GM23338 (cell line): ENCODE results near the gene GPR25. TPM values are rescaled to one million over a fixed set of nuclear protein-coding genes. Genes with fewer than 3 reads are reported as not detected.
A peak's percentile ranks its signal among the peaks of the same experiment; 100 is the strongest.

ENCODE experiments used
- ATAC-seq: fragments of 200-7000 bp; cut with Tn5 transposase; 3 replicates; pipeline ENCODE4 v1.9.1; 2020
- DNase-seq: peaks from one replicate; pipeline ENCODE4 v3.0.0-alpha.2; 2015; ENCODE audit warnings: low spot score
- H2AFZ ChIP-seq: fragments of 200-600 bp; sonication (generic); 2 replicates; pipeline ENCODE4 v1.8.0; 2016; ENCODE audit warnings: antibody characterized with exemption, mild to moderate bottlenecking, moderate library complexity
- H3F3A ChIP-seq: fragments of 200-600 bp; sonication (generic); replicated peaks from 2 replicates; pipeline ENCODE4 v1.8.0; 2017; ENCODE audit warnings: antibody characterized with exemption, mixed run types, low read depth
- H3K27ac ChIP-seq: fragments of 200-600 bp; sonication (generic); 2 replicates; pipeline ENCODE4 v1.6.1; 2016; ENCODE audit warnings: low read depth
- H3K27me3 ChIP-seq: fragments of 200-600 bp; sonication (generic); 2 replicates; pipeline ENCODE4 v1.8.0; 2016; ENCODE audit warnings: mild to moderate bottlenecking, mixed run types, moderate library complexity; ENCODE audit not compliant: insufficient read depth
- H3K36me3 ChIP-seq: fragments of 200-600 bp; sonication (generic); 2 replicates; pipeline ENCODE4 v1.8.0; 2016; ENCODE audit warnings: mild to moderate bottlenecking; ENCODE audit not compliant: insufficient read depth
- H3K4me1 ChIP-seq: fragments of 200-600 bp; sonication (generic); 2 replicates; pipeline ENCODE4 v1.8.0; 2016; ENCODE audit warnings: mild to moderate bottlenecking, moderate library complexity; ENCODE audit not compliant: insufficient read depth
- H3K4me2 ChIP-seq: fragments of 200-600 bp; sonication (generic); 2 replicates; pipeline ENCODE4 v1.7.1; 2017; ENCODE audit warnings: mixed run types
- H3K4me3 ChIP-seq: fragments of 200-600 bp; sonication (generic); 2 replicates; pipeline ENCODE4 v1.6.1; 2016; ENCODE audit warnings: mixed run types
- H3K79me2 ChIP-seq: fragments of 200-600 bp; sonication (generic); replicated peaks from 2 replicates; pipeline ENCODE4 v1.8.0; 2017; ENCODE audit warnings: mild to moderate bottlenecking; ENCODE audit not compliant: insufficient read depth
- H3K9me2 ChIP-seq: fragments of 200-600 bp; sonication (generic); 2 replicates; pipeline ENCODE4 v1.8.0; 2017; ENCODE audit not compliant: insufficient read depth
- H4K20me1 ChIP-seq: fragments of 200-600 bp; sonication (generic); replicated peaks from 2 replicates; pipeline ENCODE4 v1.8.0; 2017; ENCODE audit warnings: mild to moderate bottlenecking; ENCODE audit not compliant: insufficient read depth
- H3K27ac Mint-ChIP-seq: 2 replicates; pipeline ENCODE4 v1.8.0; 2020; ENCODE audit warnings: inconsistent platforms, mild to moderate bottlenecking, moderate library complexity, mixed read lengths
- H3K27me3 Mint-ChIP-seq: 3 replicates; pipeline ENCODE4 v1.8.0; 2022; ENCODE audit warnings: low read depth, mild to moderate bottlenecking, moderate library complexity, mixed read lengths, inconsistent platforms; ENCODE audit not compliant: insufficient read depth, poor library complexity
- H3K36me3 Mint-ChIP-seq: 3 replicates; pipeline ENCODE4 v1.8.0; 2021; ENCODE audit warnings: low read depth, mild to moderate bottlenecking, inconsistent platforms, moderate library complexity, mixed read lengths
- H3K4me1 Mint-ChIP-seq: 3 replicates; pipeline ENCODE4 v1.8.0; 2020; ENCODE audit warnings: mild to moderate bottlenecking, inconsistent platforms, mixed read lengths
- H3K4me3 Mint-ChIP-seq: 3 replicates; pipeline ENCODE4 v1.8.0; 2021; ENCODE audit warnings: moderate library complexity, mild to moderate bottlenecking, inconsistent platforms, mixed read lengths
- H3K9me3 Mint-ChIP-seq: 3 replicates; pipeline ENCODE4 v1.8.0; 2020; ENCODE audit warnings: moderate library complexity, mild to moderate bottlenecking, inconsistent platforms, mixed read lengths
- CREB1 ChIP-seq: fragments of 250-450 bp; sonication (Bioruptor Pico); IDR thresholded peaks from 2 replicates; pipeline ENCODE4 v1.5.0; 2020; ENCODE audit warnings: low read depth, mild to moderate bottlenecking, moderate library complexity
- EZH2 ChIP-seq: fragments of 200-600 bp; sonication (generic); IDR thresholded peaks from one replicate; pipeline ENCODE4 v1.8.0; 2017; ENCODE audit warnings: antibody characterized with exemption, mild to moderate bottlenecking, low read depth; ENCODE audit not compliant: unreplicated experiment
- EZH2phosphoT487 ChIP-seq: fragments of 200-600 bp; sonication (generic); IDR thresholded peaks from one replicate; pipeline ENCODE4 v1.8.1; 2018; ENCODE audit warnings: antibody characterized with exemption; ENCODE audit not compliant: unreplicated experiment
- JUNB ChIP-seq: IDR thresholded peaks from one replicate; pipeline ENCODE4 v1.6.1; 2016; ENCODE audit warnings: antibody characterized with exemption; ENCODE audit not compliant: unreplicated experiment
- NANOG ChIP-seq: IDR thresholded peaks from 2 replicates; pipeline ENCODE4 v1.6.1; 2016; ENCODE audit warnings: antibody characterized with exemption, borderline replicate concordance
- ZNF331 ChIP-seq: fragments of 250-450 bp; sonication (Bioruptor Pico); IDR thresholded peaks from 2 replicates; pipeline ENCODE4 v1.5.0; 2020; ENCODE audit warnings: low read depth, mild to moderate bottlenecking, moderate library complexity
- polyA plus RNA-seq: library from polyadenylated mRNA; unstranded; fragments of >200 nt; fragmentation: Nextera tagmentation; extraction: Ambion mirVana; gene quantifications from 2 replicates; pipeline ENCODE4 v1.2.1, GENCODE V29; 2016
- total RNA-seq: library from RNA; depleted of rRNA; stranded (reverse); fragments of >200 nt; shearing (Covaris generic); gene quantifications from 2 replicates; pipeline ENCODE4 v1.2.3, GENCODE V29; 2014
- TF ChIP-seq, protein P1 (sequence below): IDR thresholded peaks from 2 replicates; pipeline ENCODE4 v1.6.1; 2016; ENCODE audit warnings: antibody characterized with exemption
- TF ChIP-seq, protein P2 (sequence below): IDR thresholded peaks from one replicate; pipeline ENCODE4 v1.6.1; 2018; ENCODE audit warnings: antibody characterized with exemption; ENCODE audit not compliant: unreplicated experiment
- TF ChIP-seq, protein P3 (sequence below), 2 experiments: fragments of 200-600 bp in 1 of 2; sonication (generic) in 1 of 2; conservative IDR thresholded peaks; 2 replicates each; pipeline versions ENCODE4 v1.5.1 to v1.6.1; 2016 to 2017; ENCODE audit warnings: antibody characterized with exemption in 2 of 2, low read depth in 2 of 2, mild to moderate bottlenecking in 2 of 2, moderate library complexity in 1 of 2

Gene GPR25
- total and polyA plus RNA-seq, 2 experiments from 2014 or later: not detected

DNA sequence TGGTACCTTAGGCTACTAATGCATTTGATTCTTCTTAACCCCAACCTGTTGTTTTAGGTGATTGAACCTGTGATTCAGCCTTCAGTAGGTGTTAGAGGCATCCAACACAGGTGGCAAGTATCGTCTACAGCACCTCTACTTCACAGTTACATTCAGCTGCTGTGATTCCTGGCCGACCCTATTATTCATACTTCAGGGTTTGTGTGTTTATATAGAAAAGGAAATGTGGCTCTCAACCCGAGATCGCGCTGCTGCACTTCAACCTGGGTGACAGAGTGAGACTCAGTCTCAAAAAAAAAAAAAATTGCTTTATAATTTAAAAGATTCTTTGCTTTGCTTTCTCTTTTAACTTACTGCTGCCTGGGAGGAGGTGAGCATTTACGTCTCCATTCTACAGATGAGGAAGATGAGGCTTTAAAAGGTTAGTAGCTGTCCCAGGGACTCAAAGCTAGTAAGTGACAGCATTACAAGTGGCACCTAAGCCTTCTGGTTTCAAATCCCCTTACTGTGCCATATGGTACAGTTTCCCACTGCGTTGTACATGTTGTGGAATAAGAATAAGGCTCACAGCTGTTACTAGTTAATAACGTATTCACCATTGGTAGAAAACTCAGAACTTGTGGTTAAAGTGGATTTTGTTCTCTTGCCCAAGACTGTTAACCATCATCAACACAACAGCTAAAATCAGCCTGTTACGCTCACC lies 9.9 kb upstream of the GPR25 start:
- Histone ChIP-seq H3K27me3 (no peaks in the 10 kb centered on the region), H4K20me1 (no peaks in the 10 kb centered on the region), H3K79me2 (no peaks in the 10 kb centered on the region), H2AFZ (no peak overlapping the region), H3K27ac (0 out of 2 replicates have a peak overlapping the region, but pooled peaks have one; percentile 11), H3K4me1 (peaks cover 5% of the 10 kb centered on the region; the same call in 1 of the 2 replicates), H3K36me3 (no peaks in the 10 kb centered on the region), H3F3A (no peaks in the 10 kb centered on the region), H3K4me3 (no peak overlapping the region), H3K4me2 (no peak overlapping the region), H3K9me2 (no peaks in the 10 kb centered on the region)
- no peak overlapping the region for H3K4me3 Mint-ChIP-seq
- no peaks in the 10 kb centered on the region for H3K9me3 Mint-ChIP-seq
- no peak for DNase-seq
- H3K4me1 Mint-ChIP-seq: peaks cover 10% of the 10 kb centered on the region
- no peaks in the 10 kb centered on the region for H3K36me3 Mint-ChIP-seq
- no peak for ATAC-seq
- peaks cover 5% of the 10 kb centered on the region for H3K27me3 Mint-ChIP-seq
- no peak overlapping the region for H3K27ac Mint-ChIP-seq
- no peak for TF ChIP-seq EZH2phosphoT487
- TF ChIP-seq, protein P1, sequence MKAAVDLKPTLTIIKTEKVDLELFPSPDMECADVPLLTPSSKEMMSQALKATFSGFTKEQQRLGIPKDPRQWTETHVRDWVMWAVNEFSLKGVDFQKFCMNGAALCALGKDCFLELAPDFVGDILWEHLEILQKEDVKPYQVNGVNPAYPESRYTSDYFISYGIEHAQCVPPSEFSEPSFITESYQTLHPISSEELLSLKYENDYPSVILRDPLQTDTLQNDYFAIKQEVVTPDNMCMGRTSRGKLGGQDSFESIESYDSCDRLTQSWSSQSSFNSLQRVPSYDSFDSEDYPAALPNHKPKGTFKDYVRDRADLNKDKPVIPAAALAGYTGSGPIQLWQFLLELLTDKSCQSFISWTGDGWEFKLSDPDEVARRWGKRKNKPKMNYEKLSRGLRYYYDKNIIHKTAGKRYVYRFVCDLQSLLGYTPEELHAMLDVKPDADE: no peak
- no peak for TF ChIP-seq ZNF331 (CRISPR knock-in tag)
- TF ChIP-seq, protein P2, sequence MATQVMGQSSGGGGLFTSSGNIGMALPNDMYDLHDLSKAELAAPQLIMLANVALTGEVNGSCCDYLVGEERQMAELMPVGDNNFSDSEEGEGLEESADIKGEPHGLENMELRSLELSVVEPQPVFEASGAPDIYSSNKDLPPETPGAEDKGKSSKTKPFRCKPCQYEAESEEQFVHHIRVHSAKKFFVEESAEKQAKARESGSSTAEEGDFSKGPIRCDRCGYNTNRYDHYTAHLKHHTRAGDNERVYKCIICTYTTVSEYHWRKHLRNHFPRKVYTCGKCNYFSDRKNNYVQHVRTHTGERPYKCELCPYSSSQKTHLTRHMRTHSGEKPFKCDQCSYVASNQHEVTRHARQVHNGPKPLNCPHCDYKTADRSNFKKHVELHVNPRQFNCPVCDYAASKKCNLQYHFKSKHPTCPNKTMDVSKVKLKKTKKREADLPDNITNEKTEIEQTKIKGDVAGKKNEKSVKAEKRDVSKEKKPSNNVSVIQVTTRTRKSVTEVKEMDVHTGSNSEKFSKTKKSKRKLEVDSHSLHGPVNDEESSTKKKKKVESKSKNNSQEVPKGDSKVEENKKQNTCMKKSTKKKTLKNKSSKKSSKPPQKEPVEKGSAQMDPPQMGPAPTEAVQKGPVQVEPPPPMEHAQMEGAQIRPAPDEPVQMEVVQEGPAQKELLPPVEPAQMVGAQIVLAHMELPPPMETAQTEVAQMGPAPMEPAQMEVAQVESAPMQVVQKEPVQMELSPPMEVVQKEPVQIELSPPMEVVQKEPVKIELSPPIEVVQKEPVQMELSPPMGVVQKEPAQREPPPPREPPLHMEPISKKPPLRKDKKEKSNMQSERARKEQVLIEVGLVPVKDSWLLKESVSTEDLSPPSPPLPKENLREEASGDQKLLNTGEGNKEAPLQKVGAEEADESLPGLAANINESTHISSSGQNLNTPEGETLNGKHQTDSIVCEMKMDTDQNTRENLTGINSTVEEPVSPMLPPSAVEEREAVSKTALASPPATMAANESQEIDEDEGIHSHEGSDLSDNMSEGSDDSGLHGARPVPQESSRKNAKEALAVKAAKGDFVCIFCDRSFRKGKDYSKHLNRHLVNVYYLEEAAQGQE: no peak
- no peak for TF ChIP-seq JUNB
- TF ChIP-seq CREB1: no peak

DNA sequence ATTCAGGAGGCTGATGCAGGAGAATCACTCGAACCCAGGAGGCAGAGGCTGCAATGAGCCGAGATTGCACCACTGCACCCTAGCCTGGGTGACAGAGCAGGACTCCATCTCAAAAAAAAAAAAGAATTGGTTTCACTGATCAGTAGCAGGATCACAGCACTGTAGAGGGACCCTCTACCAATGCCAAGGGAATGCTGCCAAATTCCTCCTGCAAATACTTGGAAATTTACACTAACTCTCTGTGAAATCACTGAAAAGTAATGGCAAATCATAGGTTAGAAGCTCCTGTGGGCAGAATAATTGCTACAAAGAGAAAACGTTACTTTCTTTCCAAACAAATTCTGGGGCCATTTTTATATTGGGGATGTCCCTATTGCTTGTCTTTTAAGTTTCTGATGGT lies 6.7 kb upstream of the GPR25 start:
- no peak overlapping the region for H3K27ac Mint-ChIP-seq
- ATAC-seq: no peak
- Histone ChIP-seq H2AFZ (no peak overlapping the region), H3K27me3 (no peaks in the 10 kb centered on the region), H3K36me3 (no peaks in the 10 kb centered on the region), H3F3A (no peaks in the 10 kb centered on the region), H4K20me1 (no peaks in the 10 kb centered on the region), H3K4me3 (no peak overlapping the region), H3K27ac (no peak overlapping the region), H3K4me1 (peaks cover 5% of the 10 kb centered on the region; the same call in 1 of the 2 replicates), H3K9me2 (no peaks in the 10 kb centered on the region), H3K79me2 (no peaks in the 10 kb centered on the region), H3K4me2 (no peak overlapping the region)
- DNase-seq: no peak
- H3K36me3 Mint-ChIP-seq: no peaks in the 10 kb centered on the region; the same call in 2 of the 3 replicates
- no peaks in the 10 kb centered on the region for H3K9me3 Mint-ChIP-seq
- peaks cover 10% of the 10 kb centered on the region for H3K4me1 Mint-ChIP-seq
- H3K27me3 Mint-ChIP-seq: peaks cover 5% of the 10 kb centered on the region
- no peak overlapping the region for H3K4me3 Mint-ChIP-seq
- TF ChIP-seq NANOG (no peak), JUNB (no peak), EZH2phosphoT487 (no peak), ZNF331 (CRISPR knock-in tag) (no peak), EZH2 (no peak)
- TF ChIP-seq, protein P1: no peak
- TF ChIP-seq, protein P3, sequence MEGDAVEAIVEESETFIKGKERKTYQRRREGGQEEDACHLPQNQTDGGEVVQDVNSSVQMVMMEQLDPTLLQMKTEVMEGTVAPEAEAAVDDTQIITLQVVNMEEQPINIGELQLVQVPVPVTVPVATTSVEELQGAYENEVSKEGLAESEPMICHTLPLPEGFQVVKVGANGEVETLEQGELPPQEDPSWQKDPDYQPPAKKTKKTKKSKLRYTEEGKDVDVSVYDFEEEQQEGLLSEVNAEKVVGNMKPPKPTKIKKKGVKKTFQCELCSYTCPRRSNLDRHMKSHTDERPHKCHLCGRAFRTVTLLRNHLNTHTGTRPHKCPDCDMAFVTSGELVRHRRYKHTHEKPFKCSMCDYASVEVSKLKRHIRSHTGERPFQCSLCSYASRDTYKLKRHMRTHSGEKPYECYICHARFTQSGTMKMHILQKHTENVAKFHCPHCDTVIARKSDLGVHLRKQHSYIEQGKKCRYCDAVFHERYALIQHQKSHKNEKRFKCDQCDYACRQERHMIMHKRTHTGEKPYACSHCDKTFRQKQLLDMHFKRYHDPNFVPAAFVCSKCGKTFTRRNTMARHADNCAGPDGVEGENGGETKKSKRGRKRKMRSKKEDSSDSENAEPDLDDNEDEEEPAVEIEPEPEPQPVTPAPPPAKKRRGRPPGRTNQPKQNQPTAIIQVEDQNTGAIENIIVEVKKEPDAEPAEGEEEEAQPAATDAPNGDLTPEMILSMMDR (conservative IDR thresholded peaks at IDR 0.05; ENCODE audit: low read depth in 2 of 2): no peak
- TF ChIP-seq, protein P2: no peak
